Measurements from ENCODE around the gene LAMB1.
"Not testable (repeated sequence)": the region's sequence is repeated elsewhere in the genome, so short reads cannot be mapped to it uniquely, and the experiment has no call there.

LAMB1 gene

DNA sequence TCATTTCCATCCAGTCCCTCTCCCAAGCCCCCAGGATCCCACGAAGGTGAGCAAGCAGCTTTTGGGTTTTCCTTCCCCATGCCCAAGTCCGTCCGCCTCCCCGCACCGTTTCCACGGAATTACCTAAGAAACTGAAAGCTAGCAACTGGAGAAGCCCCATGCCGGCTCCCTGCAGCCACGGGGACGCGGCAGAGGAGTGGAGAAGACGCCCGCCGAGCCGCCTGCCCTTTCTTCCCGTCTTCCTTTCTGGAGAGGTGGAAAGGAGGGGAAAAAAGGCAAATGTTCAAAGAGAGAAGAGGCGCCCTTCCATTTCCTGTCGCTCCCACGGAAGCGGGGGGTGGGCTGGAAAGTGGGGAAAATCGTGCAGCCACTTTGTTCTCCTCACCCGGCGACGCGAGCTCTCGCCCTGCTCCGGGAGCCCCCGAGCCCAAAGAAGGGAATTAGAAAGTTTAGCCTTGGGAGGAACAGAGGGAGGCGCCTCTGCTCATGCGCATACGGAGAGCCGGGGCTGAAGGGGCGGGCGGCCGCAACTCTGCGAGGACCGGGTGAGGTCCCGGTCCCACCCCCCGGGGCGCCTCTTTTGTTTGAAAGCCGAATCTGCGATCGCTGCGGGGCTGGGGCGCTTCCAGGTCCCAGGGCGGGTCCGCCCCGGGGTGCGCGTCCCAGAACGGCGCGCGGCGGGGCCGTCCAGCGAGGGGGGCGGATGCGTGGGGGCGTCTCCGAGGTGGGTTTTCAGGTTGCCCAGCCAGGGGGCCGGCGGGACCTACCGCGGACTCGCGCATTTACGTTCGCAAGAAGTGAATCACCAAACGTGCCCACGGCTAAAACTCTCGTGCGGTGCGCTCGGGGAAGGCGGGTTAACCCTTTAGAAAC, at the start of gene LAMB1:
Gene LAMB1, minus strand, starts transcription at position 436 of the 873 bp plus-strand sequence. Its CDS starts 276 bp downstream, at position 160.
- DNase-seq (ENCODE audit: low read depth in 2 of 2, low spot score in 1 of 2), result no peak

DNA sequence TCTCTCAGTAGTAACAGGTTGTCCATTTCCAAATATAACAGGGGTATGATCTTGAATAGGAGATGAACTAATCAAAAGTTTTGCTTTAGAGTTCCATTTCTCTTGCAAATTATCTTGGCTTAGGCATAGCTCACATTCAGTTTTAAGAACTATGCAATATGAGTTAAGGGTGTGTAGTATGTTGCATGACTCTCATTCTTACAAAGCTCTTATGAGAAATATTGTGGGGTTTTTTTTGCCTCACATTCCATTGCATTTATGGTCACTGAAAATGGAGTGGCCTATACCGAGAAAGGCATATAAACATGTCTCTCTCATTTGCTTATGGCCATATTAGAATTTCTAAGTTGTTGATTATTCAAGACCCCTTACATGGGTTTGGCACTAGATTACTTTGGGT, 48.5 kb upstream of the LAMB1 start:
- DNase-seq (ENCODE audit: low read depth in 2 of 2, low spot score in 1 of 2), result no peak

DNA sequence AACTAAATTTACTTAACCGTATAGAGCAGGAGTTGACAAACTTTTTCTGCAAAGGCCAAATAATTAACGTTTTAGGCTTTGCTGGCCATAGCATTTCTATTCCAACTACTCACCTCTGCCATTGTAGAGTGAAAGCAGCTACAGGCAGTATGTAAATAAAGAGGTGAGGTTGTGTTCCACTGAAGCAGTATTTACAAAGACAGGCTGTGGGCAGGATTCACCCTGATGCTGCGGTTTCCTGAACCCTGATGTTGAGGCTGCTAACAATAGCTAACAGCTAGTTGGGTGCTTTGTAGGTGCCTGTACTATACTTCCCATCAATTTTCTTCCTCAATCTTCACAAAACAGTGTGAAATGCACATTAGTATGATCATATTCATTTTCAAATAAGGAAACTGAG, 47.0 kb upstream of the LAMB1 start:
- no peak for DNase-seq (ENCODE audit: low read depth in 2 of 2, low spot score in 1 of 2)

DNA sequence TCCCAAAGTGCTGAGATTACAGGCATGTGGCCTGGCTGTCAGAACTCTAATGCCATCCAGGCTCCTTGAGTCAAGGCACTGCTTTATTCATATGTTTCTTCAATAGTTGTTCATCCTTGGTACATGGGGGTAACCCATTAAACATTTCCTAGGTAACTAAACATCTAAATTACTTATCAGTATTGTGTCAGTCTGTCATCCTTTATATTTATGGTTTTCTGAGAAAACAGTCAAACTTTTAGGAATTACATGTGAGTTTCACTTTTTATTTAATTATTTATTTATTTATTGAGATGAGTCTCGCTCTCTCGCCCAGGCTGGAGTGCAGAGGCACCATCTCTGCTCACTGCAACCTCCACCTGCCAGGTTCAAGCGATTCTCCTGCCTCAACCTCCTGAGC, 45.5 kb upstream of the LAMB1 start:
- no peak for DNase-seq (ENCODE audit: low read depth in 2 of 2, low spot score in 1 of 2)

DNA sequence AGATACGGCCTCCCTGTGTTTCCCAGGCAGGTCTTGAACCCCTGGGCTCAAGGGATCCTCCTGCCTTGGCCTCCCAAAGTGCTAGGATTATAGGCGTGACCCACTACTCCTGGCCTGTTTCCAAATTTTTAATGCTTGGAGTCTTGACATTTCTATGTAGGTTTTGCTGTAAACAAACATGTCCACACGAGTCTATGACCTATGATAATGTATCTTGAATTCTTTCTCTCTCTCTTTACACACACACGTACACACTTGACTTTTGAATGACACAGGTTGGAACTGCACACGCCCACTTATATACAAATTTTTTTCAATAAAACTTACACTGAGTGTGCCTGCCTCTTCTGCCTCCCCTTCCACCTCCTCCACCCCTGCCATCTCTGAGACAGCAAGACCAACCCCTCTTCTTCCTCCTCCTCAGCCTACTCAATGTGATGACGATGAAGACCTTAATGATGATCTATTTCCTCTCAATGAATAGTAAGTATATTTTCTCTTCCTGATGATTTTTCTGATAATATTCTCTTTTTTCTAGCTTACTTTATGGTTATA, 44.1 kb upstream of the LAMB1 start:
- DNase-seq (ENCODE audit: low read depth in 2 of 2, low spot score in 1 of 2), result no peak

DNA sequence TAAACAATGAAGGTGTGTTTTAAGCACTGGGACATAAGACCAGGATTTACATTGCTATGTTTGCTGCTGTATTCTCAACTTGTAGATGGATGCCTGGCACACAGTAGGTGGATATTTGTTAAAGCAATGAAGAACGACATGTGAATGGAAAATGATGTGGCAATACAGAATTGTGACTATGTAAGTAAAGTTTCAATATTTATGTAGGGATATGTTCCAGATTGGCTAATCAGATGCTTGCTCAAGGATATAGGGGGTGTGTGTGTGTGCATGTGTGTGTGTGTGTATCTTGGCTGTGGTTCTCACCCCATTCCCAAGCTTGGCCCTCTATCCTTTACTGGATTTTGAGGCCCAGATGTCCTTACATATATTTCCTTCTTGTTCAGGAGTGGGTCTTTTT, 42.7 kb upstream of the LAMB1 start:
- no peak for DNase-seq (ENCODE audit: low read depth in 2 of 2, low spot score in 1 of 2)

DNA sequence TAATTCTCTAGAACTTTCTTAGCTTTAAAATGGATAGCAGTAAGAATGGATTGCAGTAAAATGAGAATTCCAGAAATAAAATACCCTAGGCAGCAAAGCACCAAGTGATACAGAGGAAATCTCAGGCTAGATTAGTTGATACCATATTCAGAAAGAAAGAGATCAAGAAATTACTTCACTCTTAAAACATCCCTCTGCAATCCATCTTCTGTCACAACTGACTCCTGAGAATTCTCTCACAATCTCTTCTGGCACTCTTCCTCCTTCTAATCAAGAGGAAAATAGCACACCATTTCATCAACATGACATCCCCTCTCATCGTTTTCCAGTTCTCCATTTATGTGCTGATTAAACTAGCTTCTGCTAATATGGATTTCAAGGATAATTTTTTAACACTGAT, 42.2 kb upstream of the LAMB1 start:
- DNase-seq (ENCODE audit: low read depth in 2 of 2, low spot score in 1 of 2), result no peak

DNA sequence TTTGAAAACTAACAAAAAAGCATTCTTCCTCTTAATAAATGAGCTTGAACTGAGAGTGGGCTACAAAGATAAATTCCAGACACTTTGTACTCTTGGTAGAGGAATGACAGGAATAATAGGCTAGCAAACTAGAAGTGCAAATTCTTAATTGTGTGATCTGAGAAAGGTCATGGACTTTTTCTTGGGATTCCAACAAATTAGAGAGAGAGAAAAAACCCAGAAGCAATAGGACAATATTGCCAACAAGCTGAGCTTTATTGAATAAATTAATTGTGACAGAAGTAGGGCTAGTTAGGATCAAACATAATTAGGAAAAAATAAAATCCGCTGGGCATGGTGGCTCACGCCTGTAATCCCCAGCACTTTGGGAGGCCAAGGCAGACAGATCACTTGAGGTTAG, 41.4 kb upstream of the LAMB1 start:
- no peak for DNase-seq (ENCODE audit: low read depth in 2 of 2, low spot score in 1 of 2)

DNA sequence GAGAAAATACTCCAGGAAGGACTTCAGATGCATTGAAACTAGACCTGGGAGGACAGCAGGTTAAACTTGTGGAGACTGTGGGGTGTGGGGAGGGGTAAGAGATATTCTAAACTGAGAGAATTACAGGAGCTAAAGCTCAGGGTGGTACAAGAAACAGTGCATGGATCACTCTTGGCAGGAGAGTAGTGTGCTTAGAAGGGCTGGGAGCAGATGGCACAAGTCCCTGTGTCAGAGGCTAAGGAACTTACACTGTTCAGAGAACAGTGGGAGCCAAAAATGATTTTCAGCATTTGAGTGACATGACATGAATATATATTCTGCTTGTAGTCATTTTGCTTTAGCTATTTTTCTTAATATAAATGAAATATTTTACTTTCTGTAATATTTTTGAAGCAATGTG, 36.0 kb upstream of the LAMB1 start:
- no peak for DNase-seq (ENCODE audit: low read depth in 2 of 2, low spot score in 1 of 2)

DNA sequence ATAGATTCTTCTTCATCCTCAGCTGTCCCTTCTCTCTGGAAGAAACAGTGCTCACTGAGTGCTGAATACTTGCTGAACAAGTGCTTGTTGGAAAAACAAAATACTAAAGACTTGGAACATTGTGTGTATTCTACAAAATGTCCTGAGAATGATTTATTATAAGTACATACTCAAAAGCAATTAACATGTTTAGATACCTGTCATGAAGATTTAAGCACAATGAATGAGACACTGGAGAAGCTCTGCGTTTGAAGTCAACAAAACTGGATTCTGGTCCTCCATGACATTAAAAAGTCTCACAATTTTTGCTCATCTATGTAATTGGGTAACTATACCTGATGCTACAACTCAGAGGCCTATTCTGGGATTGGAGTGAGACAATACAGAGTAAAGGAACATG, 34.8 kb upstream of the LAMB1 start:
- DNase-seq (ENCODE audit: low read depth in 2 of 2, low spot score in 1 of 2), result no peak

DNA sequence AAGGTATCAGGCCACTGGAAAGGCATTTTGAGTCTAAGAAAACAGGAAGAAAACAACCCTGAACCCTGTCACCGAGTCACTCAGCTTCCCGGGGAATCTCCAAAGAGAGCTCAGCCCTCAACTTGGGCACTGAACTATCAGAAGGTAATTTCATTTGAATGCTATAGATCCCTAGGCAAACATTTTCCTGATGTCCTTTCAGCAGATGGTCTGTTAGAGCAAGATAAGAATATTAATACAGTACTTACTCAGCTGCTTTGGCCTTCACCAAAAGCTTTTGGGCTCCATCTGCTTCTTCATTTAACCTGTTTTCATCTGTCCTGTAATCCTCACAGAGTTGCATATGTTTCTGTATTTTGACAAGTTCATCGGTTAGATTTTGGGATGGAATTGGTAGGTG, 34.2 kb upstream of the LAMB1 start:
- DNase-seq (ENCODE audit: low read depth in 2 of 2, low spot score in 1 of 2), result no peak

DNA sequence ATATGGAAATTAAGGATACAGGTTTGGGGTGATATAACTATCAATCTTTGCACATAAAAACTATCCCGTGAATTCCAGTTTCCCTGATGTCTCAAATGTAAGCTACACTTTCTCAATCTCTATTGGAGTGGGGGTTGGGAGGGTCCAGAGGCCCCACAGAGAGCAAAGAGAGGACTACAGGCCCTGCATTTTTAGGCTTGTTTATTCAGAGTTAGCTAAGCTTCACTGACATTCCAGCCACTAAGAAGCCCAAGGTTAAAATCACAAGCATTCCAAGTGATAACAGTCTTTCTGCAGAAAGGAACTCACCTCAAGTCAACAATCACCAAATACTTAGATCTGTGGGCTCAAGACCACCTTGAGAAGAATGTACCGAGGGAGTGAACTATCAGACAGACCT, 31.6 kb upstream of the LAMB1 start:
- no peak for DNase-seq (ENCODE audit: low read depth in 2 of 2, low spot score in 1 of 2)

DNA sequence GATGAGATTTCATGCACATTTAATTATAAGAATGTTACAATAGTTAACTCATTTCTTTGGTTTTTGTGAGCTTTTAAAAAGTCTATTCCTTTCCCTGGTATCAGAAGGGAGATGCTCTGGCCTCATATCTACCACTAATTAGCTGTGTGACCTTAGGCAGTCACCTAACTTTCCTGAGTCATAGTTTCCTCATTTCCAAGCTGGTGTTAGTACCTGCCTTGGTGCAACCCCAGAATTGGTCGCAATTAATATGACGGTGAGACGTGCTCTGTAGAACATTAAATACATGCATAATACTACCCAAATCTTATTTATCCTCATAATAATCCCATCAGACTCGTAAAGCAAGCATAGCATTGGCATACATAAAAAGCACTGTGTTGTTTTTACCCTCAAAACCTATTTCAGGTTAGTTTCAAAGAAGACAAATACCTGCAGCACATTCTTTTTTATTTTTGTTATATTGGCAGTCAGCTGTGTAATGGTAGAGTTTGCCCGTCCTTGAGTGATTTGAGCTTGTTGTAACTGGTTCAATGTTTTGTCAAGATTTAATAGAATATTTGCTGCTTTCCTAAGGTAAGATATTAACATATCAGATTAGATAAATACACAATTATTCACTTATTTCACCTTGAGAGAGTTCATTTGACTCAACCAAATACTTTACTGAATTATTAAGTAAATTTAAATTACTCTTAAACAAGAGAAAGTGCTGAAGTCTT, 31.0 kb upstream of the LAMB1 start:
- no peak for DNase-seq (ENCODE audit: low read depth in 2 of 2, low spot score in 1 of 2)

DNA sequence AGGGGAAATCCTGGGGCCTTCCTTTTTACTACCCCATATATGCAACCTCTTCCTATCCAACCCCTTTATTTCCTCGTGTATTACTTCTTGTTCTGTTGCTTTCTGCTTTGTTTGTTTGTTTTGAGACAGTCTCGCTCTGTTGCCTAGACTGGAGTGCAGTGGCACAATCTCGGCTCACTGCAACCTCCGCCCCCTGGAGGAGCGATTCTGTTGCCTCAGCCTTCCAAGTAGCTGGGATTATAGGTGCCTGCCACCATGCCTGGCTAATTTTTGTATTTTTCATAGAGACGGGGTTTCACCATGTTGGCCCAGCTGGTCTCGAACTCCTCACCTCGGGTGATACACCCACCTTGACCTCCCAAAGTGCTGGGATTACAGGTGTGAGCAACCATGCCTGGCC, 30.3 kb upstream of the LAMB1 start:
- not testable (repeated sequence) for DNase-seq (ENCODE audit: low read depth in 2 of 2, low spot score in 1 of 2)

DNA sequence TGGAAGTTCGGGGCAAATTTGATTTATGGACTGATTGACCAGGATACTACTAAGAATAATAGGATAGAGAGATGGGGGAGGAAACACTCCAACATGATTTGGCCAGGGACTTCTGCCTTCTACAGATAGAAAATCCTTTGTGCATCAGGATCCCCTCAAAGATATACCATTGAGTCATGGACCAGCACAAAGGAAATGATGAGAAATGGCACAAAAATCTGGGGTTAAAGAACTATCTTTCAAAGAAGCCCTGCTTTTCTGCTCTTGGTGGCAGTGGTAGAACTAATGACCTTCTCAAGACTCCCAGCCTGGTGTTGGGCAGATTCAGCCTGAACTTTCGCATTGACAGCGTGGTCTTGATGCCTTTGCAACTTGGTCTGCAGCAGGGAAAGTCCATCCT, 27.6 kb upstream of the LAMB1 start:
- no peak for DNase-seq (ENCODE audit: low read depth in 2 of 2, low spot score in 1 of 2)

DNA sequence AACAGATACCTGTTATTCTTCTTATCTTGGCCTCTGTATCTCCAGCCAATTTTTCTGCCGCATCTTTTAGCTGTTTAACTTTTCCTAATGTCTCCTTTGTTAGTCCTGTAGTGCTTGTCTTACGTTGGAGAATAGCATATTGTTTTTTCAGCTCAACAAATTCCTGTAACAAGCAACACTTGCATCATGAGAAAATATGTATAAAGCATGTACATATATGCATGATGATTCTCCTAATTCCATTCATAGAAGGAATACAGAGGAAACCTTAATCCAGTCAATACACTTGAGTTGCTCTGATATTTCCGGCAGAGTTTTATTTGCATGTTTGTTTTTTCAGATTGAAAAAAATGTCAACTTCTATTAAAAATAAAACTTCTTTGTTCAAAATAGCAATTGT, 26.1 kb upstream of the LAMB1 start:
- no peak for DNase-seq (ENCODE audit: low read depth in 2 of 2, low spot score in 1 of 2)

DNA sequence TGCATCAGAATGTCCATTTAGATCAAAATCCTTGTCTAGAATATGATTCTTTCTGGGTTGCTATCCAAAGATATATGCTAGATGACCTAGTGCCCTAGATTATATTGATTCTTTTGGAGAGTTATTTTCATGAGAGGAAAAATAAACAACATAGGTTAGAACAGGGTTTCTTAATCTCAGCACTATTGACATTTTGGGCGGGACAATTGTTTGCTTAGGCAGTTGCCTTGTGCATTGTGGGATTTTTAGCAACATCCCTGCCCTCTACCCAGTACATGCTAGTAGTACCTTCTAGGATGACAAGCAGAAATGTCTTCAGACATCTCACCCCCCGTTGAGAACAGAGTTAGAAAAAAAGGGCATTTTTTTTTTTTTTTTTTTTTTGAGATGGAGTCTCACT, 25.1 kb upstream of the LAMB1 start:
- no peak for DNase-seq (ENCODE audit: low read depth in 2 of 2, low spot score in 1 of 2)

DNA sequence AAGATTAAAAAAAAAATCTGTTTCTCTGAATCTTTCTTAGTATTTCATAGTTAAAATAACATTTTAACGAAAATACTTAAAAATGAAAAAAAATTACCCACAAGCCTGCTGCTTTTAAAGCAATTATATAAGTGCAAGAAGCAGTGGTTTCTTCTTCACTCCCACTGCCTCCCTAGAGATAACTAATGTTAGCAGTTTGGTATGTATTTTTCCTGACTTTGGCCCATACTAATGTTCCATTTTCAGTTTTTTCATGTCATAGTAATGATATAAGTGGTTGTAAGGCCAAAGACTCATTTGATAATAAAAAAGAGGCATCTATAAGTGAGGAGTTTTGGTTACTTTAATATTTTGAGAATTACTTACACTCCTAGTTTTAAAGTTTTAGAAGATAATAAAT, 24.3 kb upstream of the LAMB1 start:
- no peak for DNase-seq (ENCODE audit: low read depth in 2 of 2, low spot score in 1 of 2)

DNA sequence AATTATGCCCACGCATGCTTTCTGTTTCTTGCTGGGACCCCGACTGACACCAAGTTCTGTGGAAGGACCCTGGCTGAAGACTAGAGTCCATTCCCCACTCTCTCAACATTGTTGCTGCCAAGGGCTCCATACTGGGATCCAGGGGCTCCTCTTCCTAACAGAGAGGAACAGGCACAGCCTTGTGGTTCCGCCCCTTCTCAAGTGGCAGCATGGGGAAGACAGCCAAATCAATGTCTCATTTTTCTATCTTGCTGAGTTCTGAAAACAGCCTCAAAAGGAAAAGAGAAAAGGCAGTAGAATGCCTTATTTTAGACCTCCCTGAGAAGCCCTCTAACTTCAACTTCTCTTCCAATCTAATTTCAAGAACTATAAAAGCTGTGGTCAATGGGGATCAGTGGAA, 23.7 kb upstream of the LAMB1 start:
- no peak for DNase-seq (ENCODE audit: low read depth in 2 of 2, low spot score in 1 of 2)

DNA sequence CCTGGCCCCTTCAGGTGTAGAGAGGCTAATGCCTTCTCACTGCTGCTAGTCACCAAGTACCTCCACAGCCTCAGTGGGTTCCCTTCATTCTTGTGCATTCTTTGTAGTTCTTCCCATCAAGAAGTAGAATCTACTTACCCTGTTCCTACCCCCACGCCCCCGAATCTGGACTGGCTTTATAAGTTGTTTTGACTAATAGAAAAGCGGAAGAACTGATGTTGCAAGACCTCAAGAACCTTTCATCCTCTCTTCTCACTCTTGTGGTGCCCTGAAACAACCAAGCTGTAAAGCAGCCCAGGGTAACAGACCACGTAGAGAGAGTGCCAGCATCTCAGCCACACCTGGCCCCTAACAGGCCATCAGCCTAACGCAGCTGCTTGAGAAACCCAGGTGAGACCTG, 23.2 kb upstream of the LAMB1 start:
- no peak for DNase-seq (ENCODE audit: low read depth in 2 of 2, low spot score in 1 of 2)

DNA sequence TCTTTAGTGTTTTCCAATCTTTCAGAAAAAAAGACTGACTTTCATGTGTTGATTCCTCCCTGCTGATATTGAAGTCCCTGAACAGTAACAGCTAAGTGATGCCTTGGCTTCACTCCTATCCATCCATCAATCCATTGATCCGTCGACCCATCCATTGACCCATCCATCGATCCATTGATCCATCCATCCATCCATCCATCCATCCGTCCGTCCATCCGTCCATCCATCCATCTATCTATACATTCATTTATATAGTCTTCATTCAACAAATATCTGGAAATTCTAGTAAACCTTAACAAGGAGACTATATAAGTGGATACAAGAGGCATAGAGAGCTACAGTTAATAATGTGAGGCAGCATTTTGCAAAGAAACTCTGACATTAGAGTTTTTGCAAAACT, 21.6 kb upstream of the LAMB1 start:
- no peak for DNase-seq (ENCODE audit: low read depth in 2 of 2, low spot score in 1 of 2)

DNA sequence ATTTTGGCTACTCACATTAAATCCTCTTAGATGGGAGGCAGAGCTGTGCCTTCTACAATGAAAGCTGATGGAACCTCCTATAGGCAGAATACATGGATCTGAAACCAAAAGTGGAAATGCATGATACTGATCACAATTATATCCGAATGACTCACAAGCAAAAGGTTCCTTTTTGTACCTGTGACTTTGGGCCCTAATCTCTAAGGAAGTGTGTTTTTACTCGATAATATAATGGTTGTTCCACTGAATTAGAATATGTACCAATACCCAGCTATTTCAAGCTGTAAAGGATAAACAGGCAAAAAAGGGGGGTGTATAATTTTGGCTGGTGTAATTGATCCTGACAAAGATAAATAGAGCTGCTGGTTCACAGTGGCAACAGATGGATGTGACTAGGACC, 17.6 kb upstream of the LAMB1 start:
- DNase-seq (ENCODE audit: low read depth in 2 of 2, low spot score in 1 of 2), result no peak
